ENCODE measurements around the gene MBLAC1. TPM values are rescaled to one million over a fixed set of nuclear protein-coding genes. Genes with fewer than 3 reads are reported as not detected.

Gene MBLAC1
- total RNA-seq, 4 donors from 2014 or later = 4.8 to 8.1 (median 6.6) TPM

- Histone ChIP-seq H3K4me1 (peaks cover 0 to 57% (median 16%) of the 10 kb centered on the region in 3 donors), H3K27me3 (no peaks in the 10 kb centered on the region), H3K27ac (peak overlapping the region in 3 of 4 donors; percentile 88 to 91 (median 89)), H3K36me3 (peaks cover 0 to 29% of the 10 kb centered on the region in 2 donors), H3K4me3 (peak overlapping the region in 1 of 2 donors; percentile 68), H3K9me3 (no peaks in the 10 kb centered on the region)
- ATAC-seq = no peak
- TF ChIP-seq CTCF (IDR thresholded peaks at IDR 0.05) (no peak), EP300 (IDR thresholded peaks at IDR 0.05) (no peak), POLR2A (IDR thresholded peaks at IDR 0.05) (no peak), POLR2AphosphoS5 (IDR thresholded peaks at IDR 0.05) (no peak)
- WGBS, 2 donors (ENCODE audit: low coverage in 1 of 2) = 0% methylated on average over 1 of the region's 1 CpG; no CpG with 5 or more reads in 1 of the 2 donors
Measured at GRCh38 chr7:100120733-100121036, 6.1 kb upstream of the MBLAC1 start.

GRCh38 chr7:100122067-100122466 is 4.7 kb upstream of the MBLAC1 start:
- 72% methylated on average over 13 of the region's 13 CpGs; no CpG with 5 or more reads in 1 of the 2 donors for WGBS, 2 donors (ENCODE audit: low coverage in 1 of 2)
- no peak overlapping the region for H3K27ac ChIP-seq

GRCh38 chr7:100122568-100122967 is 4.2 kb upstream of the MBLAC1 start:
- Histone ChIP-seq H3K4me1 (peaks cover 0 to 68% (median 23%) of the 10 kb centered on the region in 3 donors), H3K9me3 (no peaks in the 10 kb centered on the region), H3K27me3 (no peaks in the 10 kb centered on the region), H3K27ac (no peak overlapping the region), H3K36me3 (peaks cover 0 to 27% of the 10 kb centered on the region in 2 donors), H3K4me3 (no peak overlapping the region)
- ATAC-seq = no peak
- WGBS, 2 donors (ENCODE audit: low coverage in 1 of 2) = 100% methylated on average over 1 of the region's 1 CpG; no CpG with 5 or more reads in 1 of the 2 donors
- TF ChIP-seq POLR2AphosphoS5 (IDR thresholded peaks at IDR 0.05) = no peak
- TF ChIP-seq CTCF (IDR thresholded peaks at IDR 0.05) = no peak
- no peak for TF ChIP-seq EP300 (IDR thresholded peaks at IDR 0.05)
- no peak for TF ChIP-seq POLR2A (IDR thresholded peaks at IDR 0.05)

More at GRCh38 chr7:100122067-100122466, 4.7 kb upstream of the MBLAC1 start:
- Histone ChIP-seq H3K36me3 (peaks cover 0 to 27% of the 10 kb centered on the region in 2 donors), H3K9me3 (no peaks in the 10 kb centered on the region), H3K27me3 (no peaks in the 10 kb centered on the region), H3K4me3 (no peak overlapping the region), H3K4me1 (peaks cover 0 to 67% (median 23%) of the 10 kb centered on the region in 3 donors)
- no peak for ATAC-seq
- TF ChIP-seq EP300 (IDR thresholded peaks at IDR 0.05) (no peak), CTCF (IDR thresholded peaks at IDR 0.05) (no peak), POLR2A (IDR thresholded peaks at IDR 0.05) (no peak), POLR2AphosphoS5 (IDR thresholded peaks at IDR 0.05) (no peak)

GRCh38 chr7:100124301-100125230 is 2.2 kb upstream of the MBLAC1 start:
- Histone ChIP-seq H3K27me3 (no peaks in the 10 kb centered on the region), H3K36me3 (peaks cover 0 to 27% of the 10 kb centered on the region in 2 donors), H3K9me3 (no peaks in the 10 kb centered on the region), H3K27ac (peak overlapping the region in 1 of 4 donors; percentile 98), H3K4me3 (no peak overlapping the region), H3K4me1 (peaks cover 0 to 67% (median 23%) of the 10 kb centered on the region in 3 donors)
- ATAC-seq = no peak
- TF ChIP-seq EP300 (IDR thresholded peaks at IDR 0.05) = no peak
- TF ChIP-seq POLR2A (IDR thresholded peaks at IDR 0.05) = no peak
- TF ChIP-seq CTCF (IDR thresholded peaks at IDR 0.05) = no peak
- no peak for TF ChIP-seq POLR2AphosphoS5 (IDR thresholded peaks at IDR 0.05)
- 61 to 100% methylated on average over 1 to 4 of the region's 4 CpGs for WGBS, 2 donors (ENCODE audit: low coverage in 1 of 2)
